Skin epidermis (tissue), 12 donors: ENCODE results near the gene SERPINE2.
"Not testable (repeated sequence)": the region's sequence is repeated elsewhere in the genome, so short reads cannot be mapped to it uniquely, and the experiment has no call there.

ENCODE experiments used
- H3K27ac ChIP-seq, 21 experiments: fragments of 200-600 bp; sonication (generic) in 11 of 21; one replicate each; pipeline ENCODE4 v1.5.0; 2020; ENCODE audit warnings: mild to moderate bottlenecking in 3 of 21, inconsistent platforms in 2 of 21, moderate library complexity in 2 of 21
- H3K4me3 ChIP-seq, 7 experiments: fragments of 200-600 bp; sonication (generic) in 2 of 7; one replicate each; pipeline ENCODE4 v1.5.0; 2020; ENCODE audit warnings: inconsistent platforms in 2 of 7, mild to moderate bottlenecking in 2 of 7, moderate library complexity in 1 of 7

The SERPINE2 gene

GRCh38 chr2:224023188-224023587, 15.9 kb downstream of the SERPINE2 start:
- Histone ChIP-seq H3K4me3 (no peak overlapping the region), H3K27ac (no peak overlapping the region)

- no peak overlapping the region for H3K4me3 ChIP-seq
- H3K27ac ChIP-seq: no peak overlapping the region
Observed at GRCh38 chr2:224022486-224022885, 16.6 kb downstream of the SERPINE2 start.

- H3K4me3 ChIP-seq: no peak overlapping the region
- no peak overlapping the region for H3K27ac ChIP-seq
Observed at GRCh38 chr2:224020523-224020922, 18.6 kb downstream of the SERPINE2 start.

GRCh38 chr2:224017957-224018356, 21.1 kb downstream of the SERPINE2 start:
- no peak overlapping the region for H3K27ac ChIP-seq
- H3K4me3 ChIP-seq: no peak overlapping the region

GRCh38 chr2:224016963-224017362, 22.1 kb downstream of the SERPINE2 start:
- Histone ChIP-seq H3K27ac (no peak overlapping the region), H3K4me3 (no peak overlapping the region)

- Histone ChIP-seq H3K27ac (no peak overlapping the region), H3K4me3 (no peak overlapping the region)
Observed at GRCh38 chr2:224014336-224014735, 24.8 kb downstream of the SERPINE2 start.

- Histone ChIP-seq H3K27ac (no peak overlapping the region), H3K4me3 (no peak overlapping the region)
Observed at GRCh38 chr2:224011837-224012236, 27.2 kb downstream of the SERPINE2 start.

GRCh38 chr2:224009605-224010315, 29.3 kb downstream of the SERPINE2 start:
- Histone ChIP-seq H3K4me3 (no peak overlapping the region), H3K27ac (no peak overlapping the region)

- H3K4me3 ChIP-seq: no peak overlapping the region
Observed at GRCh38 chr2:224008702-224009261, 30.3 kb downstream of the SERPINE2 start.

GRCh38 chr2:224004105-224004695, 34.9 kb downstream of the SERPINE2 start:
- H3K4me3 ChIP-seq: no peak overlapping the region
- no peak overlapping the region for H3K27ac ChIP-seq

More at GRCh38 chr2:224008702-224009261, 30.3 kb downstream of the SERPINE2 start:
- H3K27ac ChIP-seq: no peak overlapping the region

- H3K27ac ChIP-seq, H3K4me3 ChIP-seq: not testable (repeated sequence)
Observed at GRCh38 chr2:224000662-224001061, 38.4 kb downstream of the SERPINE2 start.

- Histone ChIP-seq H3K27ac (no peak overlapping the region), H3K4me3 (no peak overlapping the region)
Observed at GRCh38 chr2:223999862-224000261, 39.2 kb downstream of the SERPINE2 start.

- Histone ChIP-seq H3K27ac (no peak overlapping the region), H3K4me3 (no peak overlapping the region)
Observed at GRCh38 chr2:223998948-223999347, 40.1 kb downstream of the SERPINE2 start.

GRCh38 chr2:223997938-223998337, 41.1 kb downstream of the SERPINE2 start:
- Histone ChIP-seq H3K27ac (no peak overlapping the region), H3K4me3 (no peak overlapping the region)

- no peak overlapping the region for H3K4me3 ChIP-seq
- no peak overlapping the region for H3K27ac ChIP-seq
Observed at GRCh38 chr2:223996391-223996790, 42.7 kb downstream of the SERPINE2 start.

- no peak overlapping the region for H3K4me3 ChIP-seq
- H3K27ac ChIP-seq: no peak overlapping the region
Observed at GRCh38 chr2:223995569-223995968, 43.5 kb downstream of the SERPINE2 start.

- H3K27ac ChIP-seq: no peak overlapping the region
- no peak overlapping the region for H3K4me3 ChIP-seq
Observed at GRCh38 chr2:223994562-223995162, 44.4 kb downstream of the SERPINE2 start.

- Histone ChIP-seq H3K27ac (no peak overlapping the region), H3K4me3 (no peak overlapping the region)
Observed at GRCh38 chr2:223993634-223994232, 45.4 kb downstream of the SERPINE2 start.

GRCh38 chr2:223991611-223992010, 47.5 kb downstream of the SERPINE2 start:
- Histone ChIP-seq H3K4me3 (no peak overlapping the region), H3K27ac (no peak overlapping the region)

- no peak overlapping the region for H3K4me3 ChIP-seq
- H3K27ac ChIP-seq: no peak overlapping the region
Observed at GRCh38 chr2:223989856-223990232, 49.2 kb downstream of the SERPINE2 start.
